ENCODE results near the gene EPSTI1. TPM values are rescaled to one million over a fixed set of nuclear protein-coding genes. Genes with fewer than 3 reads are reported as not detected.

EPSTI1 gene
- total RNA-seq, 1 experiment from 2014 or later: 2.4 TPM

DNA sequence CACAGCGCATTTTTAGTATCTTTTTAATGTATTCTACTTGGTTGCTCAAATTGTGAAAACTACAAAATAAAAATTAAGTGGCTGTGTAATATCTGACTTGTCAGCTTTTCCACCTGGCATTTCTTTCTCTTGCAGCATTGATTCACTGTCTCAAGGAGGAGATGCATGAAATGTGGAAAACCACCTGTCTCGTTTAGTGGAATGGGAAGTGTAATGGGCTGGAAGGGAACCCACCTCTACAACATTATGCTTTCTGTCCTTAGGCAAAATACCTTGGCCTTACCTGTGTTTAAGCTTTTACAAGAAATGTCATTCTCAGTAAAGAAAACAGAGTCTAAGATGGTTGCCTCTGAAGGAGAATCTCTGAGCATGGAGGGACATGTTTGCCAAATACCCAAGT is 142.8 kb downstream of the EPSTI1 start:
- no peak for DNase-seq (ENCODE audit: low spot score)

- DNase-seq (ENCODE audit: low spot score): no peak
Measured at GRCh38 chr13:42847891-42848663, 144.0 kb downstream of the EPSTI1 start.

GRCh38 chr13:42836930-42837690 is 154.9 kb downstream of the EPSTI1 start:
- no peak for DNase-seq (ENCODE audit: low spot score)

Other genes with a start within 250 kb of the EPSTI1 start
- not detected in 2 replicates for gene FAM216B, start 210.7 kb downstream of the EPSTI1 start, total RNA-seq (2014; rRNA removed; shearing (Covaris generic))
- gene DNAJC15, start 31.3 kb upstream of the EPSTI1 start, total RNA-seq (2014; rRNA removed; shearing (Covaris generic)): 3.4 and 5.4 TPM in 2 replicates